ENCODE results near the gene KITLG. TPM values are rescaled to one million over a fixed set of nuclear protein-coding genes. Genes with fewer than 3 reads are reported as not detected.

KITLG gene
- total and polyA plus RNA-seq, 2 experiments from 2014 or later = 3.1 to 10.7 TPM

GRCh38 chr12:88450136-88450535 lies 130.1 kb downstream of the KITLG start (continued):
- no peak for TF ChIP-seq ZNF462 (CRISPR knock-in tag; IDR thresholded peaks at IDR 0.05)
- no peak for TF ChIP-seq POLR2AphosphoS5 (IDR thresholded peaks at IDR 0.05; ENCODE audit: low read depth)
- TF ChIP-seq, protein P1, sequence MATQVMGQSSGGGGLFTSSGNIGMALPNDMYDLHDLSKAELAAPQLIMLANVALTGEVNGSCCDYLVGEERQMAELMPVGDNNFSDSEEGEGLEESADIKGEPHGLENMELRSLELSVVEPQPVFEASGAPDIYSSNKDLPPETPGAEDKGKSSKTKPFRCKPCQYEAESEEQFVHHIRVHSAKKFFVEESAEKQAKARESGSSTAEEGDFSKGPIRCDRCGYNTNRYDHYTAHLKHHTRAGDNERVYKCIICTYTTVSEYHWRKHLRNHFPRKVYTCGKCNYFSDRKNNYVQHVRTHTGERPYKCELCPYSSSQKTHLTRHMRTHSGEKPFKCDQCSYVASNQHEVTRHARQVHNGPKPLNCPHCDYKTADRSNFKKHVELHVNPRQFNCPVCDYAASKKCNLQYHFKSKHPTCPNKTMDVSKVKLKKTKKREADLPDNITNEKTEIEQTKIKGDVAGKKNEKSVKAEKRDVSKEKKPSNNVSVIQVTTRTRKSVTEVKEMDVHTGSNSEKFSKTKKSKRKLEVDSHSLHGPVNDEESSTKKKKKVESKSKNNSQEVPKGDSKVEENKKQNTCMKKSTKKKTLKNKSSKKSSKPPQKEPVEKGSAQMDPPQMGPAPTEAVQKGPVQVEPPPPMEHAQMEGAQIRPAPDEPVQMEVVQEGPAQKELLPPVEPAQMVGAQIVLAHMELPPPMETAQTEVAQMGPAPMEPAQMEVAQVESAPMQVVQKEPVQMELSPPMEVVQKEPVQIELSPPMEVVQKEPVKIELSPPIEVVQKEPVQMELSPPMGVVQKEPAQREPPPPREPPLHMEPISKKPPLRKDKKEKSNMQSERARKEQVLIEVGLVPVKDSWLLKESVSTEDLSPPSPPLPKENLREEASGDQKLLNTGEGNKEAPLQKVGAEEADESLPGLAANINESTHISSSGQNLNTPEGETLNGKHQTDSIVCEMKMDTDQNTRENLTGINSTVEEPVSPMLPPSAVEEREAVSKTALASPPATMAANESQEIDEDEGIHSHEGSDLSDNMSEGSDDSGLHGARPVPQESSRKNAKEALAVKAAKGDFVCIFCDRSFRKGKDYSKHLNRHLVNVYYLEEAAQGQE (IDR thresholded peaks at IDR 0.05; ENCODE audit: unreplicated experiment) = no peak
- no peak for TF ChIP-seq NANOG (IDR thresholded peaks at IDR 0.05; ENCODE audit: borderline replicate concordance)
- no peak for TF ChIP-seq EZH2 (IDR thresholded peaks at IDR 0.05; ENCODE audit: low read depth, unreplicated experiment)
- TF ChIP-seq CREB1 (CRISPR knock-in tag; IDR thresholded peaks at IDR 0.05; ENCODE audit: low read depth) = no peak
- TF ChIP-seq ZNF114 (CRISPR knock-in tag; IDR thresholded peaks at IDR 0.05) = no peak
- no peak for TF ChIP-seq JUNB (IDR thresholded peaks at IDR 0.05; ENCODE audit: unreplicated experiment)
- TF ChIP-seq, protein P2, sequence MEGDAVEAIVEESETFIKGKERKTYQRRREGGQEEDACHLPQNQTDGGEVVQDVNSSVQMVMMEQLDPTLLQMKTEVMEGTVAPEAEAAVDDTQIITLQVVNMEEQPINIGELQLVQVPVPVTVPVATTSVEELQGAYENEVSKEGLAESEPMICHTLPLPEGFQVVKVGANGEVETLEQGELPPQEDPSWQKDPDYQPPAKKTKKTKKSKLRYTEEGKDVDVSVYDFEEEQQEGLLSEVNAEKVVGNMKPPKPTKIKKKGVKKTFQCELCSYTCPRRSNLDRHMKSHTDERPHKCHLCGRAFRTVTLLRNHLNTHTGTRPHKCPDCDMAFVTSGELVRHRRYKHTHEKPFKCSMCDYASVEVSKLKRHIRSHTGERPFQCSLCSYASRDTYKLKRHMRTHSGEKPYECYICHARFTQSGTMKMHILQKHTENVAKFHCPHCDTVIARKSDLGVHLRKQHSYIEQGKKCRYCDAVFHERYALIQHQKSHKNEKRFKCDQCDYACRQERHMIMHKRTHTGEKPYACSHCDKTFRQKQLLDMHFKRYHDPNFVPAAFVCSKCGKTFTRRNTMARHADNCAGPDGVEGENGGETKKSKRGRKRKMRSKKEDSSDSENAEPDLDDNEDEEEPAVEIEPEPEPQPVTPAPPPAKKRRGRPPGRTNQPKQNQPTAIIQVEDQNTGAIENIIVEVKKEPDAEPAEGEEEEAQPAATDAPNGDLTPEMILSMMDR (conservative IDR thresholded peaks at IDR 0.05; ENCODE audit: low read depth in 2 of 2) = no peak
- no peak for TF ChIP-seq ZNF331 (CRISPR knock-in tag; IDR thresholded peaks at IDR 0.05; ENCODE audit: low read depth)
- no peak for TF ChIP-seq EZH2phosphoT487 (IDR thresholded peaks at IDR 0.05; ENCODE audit: unreplicated experiment)

Measured in GM23338 (cell line).